ENCODE results near the gene TP53BP1.

Gene TP53BP1

DNA sequence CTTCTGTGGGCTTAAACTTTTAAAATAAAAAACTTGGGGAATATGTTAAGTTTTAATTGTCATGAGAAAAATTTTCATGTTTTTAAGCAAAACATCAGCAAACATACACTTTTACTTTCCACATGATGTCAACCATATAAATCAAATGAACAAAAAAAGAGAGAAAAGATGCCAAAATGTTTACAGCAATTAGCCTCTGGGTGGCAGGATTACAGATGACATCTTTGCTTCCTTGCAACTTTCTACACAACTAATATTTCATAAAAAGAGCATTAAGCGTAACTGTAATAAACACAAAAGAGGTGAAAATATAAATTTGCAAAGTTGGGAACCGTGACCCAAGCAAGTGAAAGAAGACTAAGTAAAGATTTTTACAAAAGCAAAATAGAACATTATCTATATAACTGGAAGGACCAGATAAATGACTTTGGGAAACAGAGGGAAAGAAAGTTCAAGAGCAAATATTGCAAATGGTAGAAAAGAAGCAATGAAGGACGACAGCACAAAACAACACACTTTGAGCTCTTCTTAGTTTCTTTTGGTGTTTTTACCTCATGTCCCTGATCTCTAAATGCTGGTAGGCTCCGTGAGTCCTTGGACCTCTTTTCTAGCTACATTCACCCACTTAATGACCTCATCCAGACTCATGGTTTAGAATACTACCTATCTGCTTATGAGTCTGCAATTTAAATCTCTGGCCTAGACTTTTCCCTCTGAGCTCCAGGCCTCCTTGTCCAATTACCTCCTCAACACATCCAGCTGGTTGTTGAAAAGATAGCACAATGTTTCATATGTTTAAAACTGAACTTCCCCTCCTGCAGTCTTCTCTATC lies 9.4 kb downstream of the TP53BP1 start:
- TF ChIP-seq, protein P1, sequence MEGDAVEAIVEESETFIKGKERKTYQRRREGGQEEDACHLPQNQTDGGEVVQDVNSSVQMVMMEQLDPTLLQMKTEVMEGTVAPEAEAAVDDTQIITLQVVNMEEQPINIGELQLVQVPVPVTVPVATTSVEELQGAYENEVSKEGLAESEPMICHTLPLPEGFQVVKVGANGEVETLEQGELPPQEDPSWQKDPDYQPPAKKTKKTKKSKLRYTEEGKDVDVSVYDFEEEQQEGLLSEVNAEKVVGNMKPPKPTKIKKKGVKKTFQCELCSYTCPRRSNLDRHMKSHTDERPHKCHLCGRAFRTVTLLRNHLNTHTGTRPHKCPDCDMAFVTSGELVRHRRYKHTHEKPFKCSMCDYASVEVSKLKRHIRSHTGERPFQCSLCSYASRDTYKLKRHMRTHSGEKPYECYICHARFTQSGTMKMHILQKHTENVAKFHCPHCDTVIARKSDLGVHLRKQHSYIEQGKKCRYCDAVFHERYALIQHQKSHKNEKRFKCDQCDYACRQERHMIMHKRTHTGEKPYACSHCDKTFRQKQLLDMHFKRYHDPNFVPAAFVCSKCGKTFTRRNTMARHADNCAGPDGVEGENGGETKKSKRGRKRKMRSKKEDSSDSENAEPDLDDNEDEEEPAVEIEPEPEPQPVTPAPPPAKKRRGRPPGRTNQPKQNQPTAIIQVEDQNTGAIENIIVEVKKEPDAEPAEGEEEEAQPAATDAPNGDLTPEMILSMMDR (IDR thresholded peaks at IDR 0.05; ENCODE audit: low read length) = peak; percentile 60
- no peak for TF ChIP-seq EZH2 (IDR thresholded peaks at IDR 0.05; ENCODE audit: borderline replicate concordance, low read length)
- no peak overlapping the region for H3K4me2 ChIP-seq (ENCODE audit: low read length)
- H4K20me1 ChIP-seq (ENCODE audit: insufficient read depth, low read length) = no peaks in the 10 kb centered on the region
- no peak overlapping the region for H3K27ac ChIP-seq (ENCODE audit: low read depth, low read length, poor library complexity, severe bottlenecking)
- H3F3A ChIP-seq (ENCODE audit: insufficient read depth, low read length) = no peaks in the 10 kb centered on the region
- H3K9ac ChIP-seq (ENCODE audit: low read length) = no peak overlapping the region
- no peaks in the 10 kb centered on the region for H3K9me2 ChIP-seq (ENCODE audit: low read depth, low read length)
- H3K79me2 ChIP-seq (ENCODE audit: insufficient read depth, low read length) = no peaks in the 10 kb centered on the region
- no peaks in the 10 kb centered on the region for H3K9me3 ChIP-seq (ENCODE audit: low read length)
- H3K4me3 ChIP-seq (ENCODE audit: low read depth, low read length, poor library complexity, severe bottlenecking) = no peak overlapping the region
- peaks cover 40% of the 10 kb centered on the region for H3K36me3 ChIP-seq (ENCODE audit: insufficient read depth, low read length)
- H3K4me1 ChIP-seq (ENCODE audit: insufficient read depth, low read length, severe bottlenecking) = no peaks in the 10 kb centered on the region
- no peak overlapping the region for H2AFZ ChIP-seq (ENCODE audit: low read length)
- no peaks in the 10 kb centered on the region for H3K27me3 ChIP-seq (ENCODE audit: insufficient read depth, low read length)

DNA sequence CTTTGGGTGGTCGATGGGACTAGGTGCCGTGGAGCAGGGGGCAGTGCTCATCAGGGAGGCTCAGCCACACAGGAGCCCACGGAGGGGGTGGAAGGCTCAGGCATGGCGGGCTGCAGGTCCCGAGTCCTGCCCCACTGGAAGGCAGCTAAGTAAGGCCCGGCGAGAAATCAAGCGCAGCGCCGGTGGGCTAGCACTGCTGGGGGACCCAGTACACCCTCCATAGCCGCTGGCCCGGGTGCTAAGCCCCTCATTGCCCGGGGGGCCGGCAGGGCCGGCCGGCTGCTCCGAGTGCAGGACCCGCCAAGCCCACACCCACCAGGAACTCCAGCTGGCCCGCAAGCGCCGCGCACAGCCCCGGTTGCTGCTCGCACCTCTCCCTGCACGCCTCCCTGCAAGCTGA lies 19.1 kb downstream of the TP53BP1 start:
- peaks cover 82% of the 10 kb centered on the region for H3K36me3 ChIP-seq (ENCODE audit: insufficient read depth, low read length)
- no peaks in the 10 kb centered on the region for H3K27me3 ChIP-seq (ENCODE audit: insufficient read depth, low read length)
- H3K9me3 ChIP-seq (ENCODE audit: low read length) = no peaks in the 10 kb centered on the region

DNA sequence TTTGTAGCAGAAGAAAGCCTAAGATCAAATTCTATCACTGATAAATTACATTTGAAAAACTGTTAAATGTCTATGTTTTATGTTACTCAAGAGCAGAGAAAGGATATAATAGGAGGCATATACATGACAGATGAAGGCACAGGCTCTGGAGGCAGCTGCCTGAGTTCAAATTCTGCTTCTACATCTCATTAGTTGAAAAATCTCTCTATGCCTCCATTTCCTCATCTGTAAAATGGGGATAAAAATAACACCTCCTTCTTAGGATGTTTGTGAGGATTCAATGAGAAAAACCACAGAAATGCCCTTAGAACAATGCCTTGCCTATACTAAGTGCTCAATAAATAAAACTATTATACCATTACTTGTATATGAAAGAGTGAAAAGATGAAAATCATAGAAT lies 21.0 kb downstream of the TP53BP1 start:
- Histone ChIP-seq H2AFZ (ENCODE audit: low read length) (no peak overlapping the region), H3K36me3 (ENCODE audit: insufficient read depth, low read length) (peaks cover 85% of the 10 kb centered on the region), H3K27ac (ENCODE audit: low read depth, low read length, poor library complexity, severe bottlenecking) (no peak overlapping the region), H3K4me2 (ENCODE audit: low read length) (no peak overlapping the region), H3K27me3 (ENCODE audit: insufficient read depth, low read length) (no peaks in the 10 kb centered on the region), H4K20me1 (ENCODE audit: insufficient read depth, low read length) (no peaks in the 10 kb centered on the region), H3F3A (ENCODE audit: insufficient read depth, low read length) (no peaks in the 10 kb centered on the region; the same call in 1 of the 2 replicates), H3K4me1 (ENCODE audit: insufficient read depth, low read length, severe bottlenecking) (no peaks in the 10 kb centered on the region), H3K79me2 (ENCODE audit: insufficient read depth, low read length) (no peaks in the 10 kb centered on the region), H3K4me3 (ENCODE audit: low read depth, low read length, poor library complexity, severe bottlenecking) (no peak overlapping the region), H3K9ac (ENCODE audit: low read length) (no peak overlapping the region), H3K9me3 (ENCODE audit: low read length) (no peaks in the 10 kb centered on the region), H3K9me2 (ENCODE audit: low read depth, low read length) (no peaks in the 10 kb centered on the region)
- TF ChIP-seq EZH2 (IDR thresholded peaks at IDR 0.05; ENCODE audit: borderline replicate concordance, low read length) = no peak
- TF ChIP-seq, protein P1 (IDR thresholded peaks at IDR 0.05; ENCODE audit: low read length) = no peak

More for the DNA sequence above, 19.1 kb downstream of the TP53BP1 start:
- Histone ChIP-seq H4K20me1 (ENCODE audit: insufficient read depth, low read length) (no peaks in the 10 kb centered on the region), H3K9me2 (ENCODE audit: low read depth, low read length) (no peaks in the 10 kb centered on the region), H3K27ac (ENCODE audit: low read depth, low read length, poor library complexity, severe bottlenecking) (no peak overlapping the region), H3K79me2 (ENCODE audit: insufficient read depth, low read length) (no peaks in the 10 kb centered on the region), H2AFZ (ENCODE audit: low read length) (no peak overlapping the region), H3K4me1 (ENCODE audit: insufficient read depth, low read length, severe bottlenecking) (no peaks in the 10 kb centered on the region), H3K4me3 (ENCODE audit: low read depth, low read length, poor library complexity, severe bottlenecking) (no peak overlapping the region), H3K9ac (ENCODE audit: low read length) (no peak overlapping the region), H3F3A (ENCODE audit: insufficient read depth, low read length) (no peaks in the 10 kb centered on the region; the same call in 1 of the 2 replicates), H3K4me2 (ENCODE audit: low read length) (no peak overlapping the region)
- TF ChIP-seq, protein P1 (IDR thresholded peaks at IDR 0.05; ENCODE audit: low read length) = no peak
- no peak for TF ChIP-seq EZH2 (IDR thresholded peaks at IDR 0.05; ENCODE audit: borderline replicate concordance, low read length)

All from OCI-LY1 (cell line).